ENCODE results near the gene DSTYK. TPM values are rescaled to one million over a fixed set of nuclear protein-coding genes. Genes with fewer than 3 reads are reported as not detected.

DSTYK gene
- total RNA-seq, 1 donor from 2014 or later, result 12.7 TPM

DNA sequence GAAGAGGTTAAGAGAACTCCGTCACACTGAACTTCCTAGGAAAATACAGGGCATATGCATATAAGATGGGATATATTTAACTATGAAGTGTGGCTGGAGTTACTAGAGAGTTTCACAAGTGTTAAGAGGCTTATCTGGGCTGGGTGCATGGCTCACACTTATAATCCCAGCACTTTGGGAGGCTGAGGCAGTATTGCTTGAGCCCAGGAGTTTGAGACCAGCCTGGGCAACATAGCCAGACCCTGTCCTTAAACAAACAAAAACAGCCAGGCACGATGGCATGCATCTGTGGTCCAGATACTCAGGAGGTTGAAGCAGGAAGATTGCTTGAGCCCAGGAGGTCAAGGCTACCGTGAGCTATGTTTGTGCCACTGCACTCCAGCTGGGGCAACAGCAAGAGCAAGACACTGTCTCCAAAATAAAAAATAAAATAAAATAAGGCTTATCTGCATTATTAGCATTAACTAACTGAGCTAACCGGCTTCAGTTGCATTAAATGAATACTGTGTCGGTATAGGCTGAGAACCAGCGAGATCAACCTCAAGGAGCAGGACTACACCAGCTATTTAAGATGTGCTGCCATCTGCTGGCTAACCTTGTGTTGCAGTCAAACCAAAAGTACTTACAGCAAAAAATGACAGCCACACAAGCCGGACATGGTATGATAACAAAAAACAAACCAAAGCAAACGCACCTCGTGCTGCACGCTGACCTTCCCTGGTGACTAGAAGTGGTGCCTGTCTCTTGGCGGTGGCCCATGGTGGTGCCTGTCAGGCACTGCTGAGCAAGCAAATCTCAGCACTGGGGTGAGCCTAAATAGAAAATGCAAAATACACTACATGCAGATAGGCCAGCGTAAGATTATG, 70.0 kb downstream of the DSTYK start:
- no peaks in the 10 kb centered on the region for H3K36me3 ChIP-seq
- H3K27ac ChIP-seq, result no peak overlapping the region
- ATAC-seq, result peak; percentile 94
- intact Hi-C loops (cut with DNase I), result no loop called here
- peaks cover 16% of the 10 kb centered on the region for H3K4me1 ChIP-seq
- H3K9me3 ChIP-seq, result no peaks in the 10 kb centered on the region
- peak; percentile 88 for TF ChIP-seq CTCF (IDR thresholded peaks at IDR 0.05)
- no peak for DNase-seq
- H3K27me3 ChIP-seq, result no peaks in the 10 kb centered on the region
- H3K4me3 ChIP-seq, result no peak overlapping the region

DNA sequence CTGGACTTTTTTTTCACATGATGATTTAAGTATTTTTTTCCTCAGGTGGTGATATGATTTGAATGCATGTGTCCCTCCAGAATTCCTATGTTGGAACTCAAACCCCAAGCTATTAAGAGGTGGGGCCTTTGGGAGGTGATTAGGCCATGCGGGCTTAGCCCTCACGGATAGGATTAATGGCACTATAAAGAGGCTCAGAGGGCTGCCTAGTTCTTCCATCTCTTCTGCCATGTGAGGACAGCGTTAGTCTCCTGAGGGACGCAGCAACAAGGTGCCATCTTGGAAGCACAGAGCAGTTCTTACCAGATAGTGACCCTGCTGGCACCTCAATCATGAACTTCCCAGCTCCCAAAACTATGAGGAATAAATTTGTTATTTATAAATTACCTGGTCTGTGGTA, 71.4 kb downstream of the DSTYK start:
- no peak overlapping the region for H3K27ac ChIP-seq
- H3K36me3 ChIP-seq, result no peaks in the 10 kb centered on the region
- no peak for DNase-seq
- H3K9me3 ChIP-seq, result no peaks in the 10 kb centered on the region
- no peaks in the 10 kb centered on the region for H3K27me3 ChIP-seq
- H3K4me1 ChIP-seq, result peaks cover 15% of the 10 kb centered on the region
- intact Hi-C loops (cut with DNase I), result no loop called here
- TF ChIP-seq CTCF (IDR thresholded peaks at IDR 0.05), result no peak
- no peak for ATAC-seq
- H3K4me3 ChIP-seq, result no peak overlapping the region

- DNase-seq (no peak), ATAC-seq (no peak)
- intact Hi-C loops (cut with DNase I), result loop anchor here (10.0 kb wide), 1 partner anchor 117 kb away; no protein-coding TSS in a partner anchor
- no peak overlapping the region for H3K27ac ChIP-seq
- peaks cover 5% of the 10 kb centered on the region for H3K4me1 ChIP-seq
- no peak overlapping the region for H3K4me3 ChIP-seq
- H3K9me3 ChIP-seq, result no peaks in the 10 kb centered on the region
- no peak for TF ChIP-seq CTCF (IDR thresholded peaks at IDR 0.05)
- no peaks in the 10 kb centered on the region for H3K27me3 ChIP-seq
- no peaks in the 10 kb centered on the region for H3K36me3 ChIP-seq
Observed at GRCh38 chr1:205137901-205138300, 73.6 kb downstream of the DSTYK start.

DNA sequence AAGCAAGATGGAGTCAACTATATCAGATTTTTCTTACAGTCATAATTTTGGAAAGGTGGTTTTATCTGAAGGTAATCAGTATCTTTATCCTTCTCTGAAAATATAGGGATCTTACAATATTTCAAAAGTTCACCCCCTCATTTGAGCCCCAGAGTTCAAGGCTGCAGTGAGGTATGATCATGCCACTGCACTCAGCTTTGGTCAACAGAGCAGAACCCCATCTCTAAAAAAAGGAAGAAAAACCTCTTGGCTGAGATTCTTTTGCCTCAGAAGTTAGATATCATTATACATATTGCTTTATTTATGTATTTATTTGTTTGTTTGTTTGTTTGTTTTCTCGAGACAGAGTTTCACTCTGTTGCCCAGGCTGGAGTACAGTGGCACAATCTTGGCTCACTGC, 78.2 kb downstream of the DSTYK start:
- intact Hi-C loops (cut with DNase I), result loop anchor here (10.0 kb wide), 1 partner anchor 122 kb away; no protein-coding TSS in a partner anchor
- H3K36me3 ChIP-seq, result no peaks in the 10 kb centered on the region
- ATAC-seq (no peak), DNase-seq (no peak)
- no peaks in the 10 kb centered on the region for H3K9me3 ChIP-seq
- H3K27ac ChIP-seq, result no peak overlapping the region
- no peak for TF ChIP-seq CTCF (IDR thresholded peaks at IDR 0.05)
- H3K27me3 ChIP-seq, result no peaks in the 10 kb centered on the region
- no peaks in the 10 kb centered on the region for H3K4me1 ChIP-seq
- H3K4me3 ChIP-seq, result no peak overlapping the region

DNA sequence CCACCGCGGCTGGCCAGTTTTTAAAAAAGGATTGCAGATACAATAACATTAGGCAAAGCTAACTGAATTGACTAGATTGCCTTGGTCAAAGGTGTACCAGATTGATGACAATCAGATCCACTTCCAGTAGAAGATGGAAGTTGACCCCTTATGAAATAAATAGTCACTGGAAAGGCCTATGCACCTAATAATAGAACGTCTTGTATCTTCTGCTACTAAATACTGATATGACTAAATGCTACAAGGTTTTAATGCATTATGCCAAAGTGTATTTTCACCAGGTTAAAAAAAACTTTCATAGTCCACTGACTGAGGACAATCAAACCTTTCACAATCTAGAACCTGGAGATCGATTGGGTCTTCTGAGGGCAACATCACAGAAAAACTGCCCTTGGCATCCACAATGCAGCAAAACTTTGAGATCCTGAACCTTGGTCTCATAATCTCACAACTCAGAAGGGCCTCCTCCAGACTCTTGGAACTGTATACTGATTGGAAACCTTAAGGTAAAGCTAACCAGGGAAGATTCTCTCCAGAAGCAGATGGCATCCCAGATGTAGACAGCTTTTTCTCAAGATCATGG, 82.0 kb downstream of the DSTYK start:
- DNase-seq, result no peak
- no peaks in the 10 kb centered on the region for H3K36me3 ChIP-seq
- H3K4me1 ChIP-seq, result no peaks in the 10 kb centered on the region
- ATAC-seq, result no peak
- no peak for TF ChIP-seq CTCF (IDR thresholded peaks at IDR 0.05)
- H3K27ac ChIP-seq, result no peak overlapping the region
- intact Hi-C loops (cut with DNase I), result loop anchor here (10.0 kb wide), 1 partner anchor 125 kb away; no protein-coding TSS in a partner anchor
- H3K9me3 ChIP-seq, result no peaks in the 10 kb centered on the region
- H3K27me3 ChIP-seq, result no peaks in the 10 kb centered on the region
- H3K4me3 ChIP-seq, result no peak overlapping the region

Data from upper lobe of right lung (tissue), 1 donor.